T1000 (cell line): ENCODE results near the gene RXYLT1.
"Not testable (repeated sequence)": the region's sequence is repeated elsewhere in the genome, so short reads cannot be mapped to it uniquely, and the experiment has no call there.

ENCODE experiments used
- DNase-seq: peaks from one replicate; lab custom pipeline; 2025; ENCODE audit warnings: mixed read lengths; lab: John Stamatoyannopoulos, UW

Gene RXYLT1

DNA sequence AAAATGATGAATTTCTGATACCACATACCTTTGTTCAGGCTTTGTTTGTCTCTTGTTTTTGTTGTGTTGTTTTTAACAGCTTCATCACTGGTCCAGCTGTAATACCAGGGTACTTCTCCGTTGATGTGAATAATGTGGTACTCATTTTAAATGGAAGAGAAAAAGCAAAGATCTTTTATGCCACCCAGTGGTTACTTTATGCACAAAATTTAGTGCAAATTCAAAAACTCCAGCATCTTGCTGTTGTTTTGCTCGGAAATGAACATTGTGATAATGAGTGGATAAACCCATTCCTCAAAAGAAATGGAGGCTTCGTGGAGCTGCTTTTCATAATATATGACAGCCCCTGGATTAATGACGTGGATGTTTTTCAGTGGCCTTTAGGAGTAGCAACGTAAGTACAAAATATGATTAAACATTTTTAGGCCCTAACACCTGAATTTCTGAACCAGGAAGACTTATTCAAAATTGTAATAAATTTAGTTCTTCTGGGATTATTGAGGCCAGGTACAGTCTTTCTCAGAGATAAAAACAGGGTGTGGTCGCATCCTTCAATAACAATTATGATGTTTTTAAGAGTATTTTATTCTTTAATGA lies 22.4 kb downstream of the RXYLT1 start:
- DNase-seq, result no peak

- DNase-seq, result no peak
Observed at GRCh38 chr12:63804746-63805145, 25.0 kb downstream of the RXYLT1 start.

DNA sequence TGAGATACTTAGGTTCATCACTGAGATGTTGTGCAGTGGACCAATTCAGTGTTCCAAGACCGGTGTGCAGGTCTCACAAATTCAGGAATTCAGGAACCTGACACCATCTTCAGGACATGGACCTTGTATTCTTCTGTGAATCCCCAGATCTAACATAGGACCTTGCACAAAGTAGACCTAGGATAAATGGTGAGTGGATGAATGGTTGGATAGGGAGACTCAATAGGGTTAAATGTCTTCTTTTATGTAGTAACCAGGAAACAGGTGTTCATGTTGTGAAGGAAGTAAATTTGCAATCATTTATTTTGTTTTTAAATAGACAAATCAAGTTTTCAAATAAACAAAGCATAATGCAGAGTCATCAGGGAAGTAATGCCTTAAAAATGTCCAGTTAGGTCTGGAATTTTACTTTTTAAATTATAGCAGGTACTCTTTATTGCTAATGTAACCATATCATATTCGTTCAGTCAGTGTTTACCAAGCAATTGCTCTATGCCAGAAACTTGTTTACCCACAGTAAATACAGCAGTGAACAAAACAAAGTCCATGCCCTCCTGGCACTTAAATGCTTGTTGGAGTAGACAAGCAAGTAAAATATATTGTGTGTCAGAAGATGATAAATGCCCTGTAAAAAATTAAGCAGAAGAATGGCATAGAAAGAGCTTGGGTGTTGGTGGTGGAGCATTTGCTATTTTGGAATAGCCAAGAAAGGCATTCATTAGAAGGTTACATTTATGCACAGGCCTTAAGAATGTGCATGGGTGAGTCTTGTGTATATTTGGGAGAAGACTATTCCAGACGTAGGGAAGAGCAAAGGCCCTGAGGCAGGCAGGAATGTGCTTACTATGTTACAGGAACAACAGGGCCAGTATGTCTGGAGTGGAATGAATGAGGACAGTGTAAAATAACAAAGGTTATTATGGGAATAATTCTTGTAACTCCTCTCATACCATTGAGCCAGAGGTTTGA lies 26.3 kb downstream of the RXYLT1 start:
- no peak for DNase-seq

GRCh38 chr12:63808631-63809030 lies 28.9 kb downstream of the RXYLT1 start:
- no peak for DNase-seq

DNA sequence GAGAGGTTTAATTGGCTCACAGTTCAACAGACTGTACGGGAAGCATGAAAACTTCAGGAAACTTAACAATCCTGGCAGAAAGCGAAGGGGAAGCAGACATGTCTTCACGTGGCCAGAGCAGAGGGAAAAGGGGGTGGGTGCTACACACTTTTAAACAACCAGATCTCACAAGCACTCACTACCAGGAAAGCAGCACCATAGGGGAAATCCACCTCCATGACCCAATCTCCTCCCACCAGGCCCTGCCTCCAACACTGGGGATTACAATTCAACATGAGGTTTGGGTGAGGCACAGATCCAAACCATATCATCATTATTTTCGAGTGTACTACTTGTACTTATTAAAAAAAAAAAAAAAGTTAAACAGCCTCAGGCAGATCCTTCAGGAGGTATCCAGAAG lies 29.9 kb downstream of the RXYLT1 start:
- DNase-seq, result no peak

- DNase-seq, result no peak
Observed at GRCh38 chr12:63811334-63811733, 31.6 kb downstream of the RXYLT1 start.

DNA sequence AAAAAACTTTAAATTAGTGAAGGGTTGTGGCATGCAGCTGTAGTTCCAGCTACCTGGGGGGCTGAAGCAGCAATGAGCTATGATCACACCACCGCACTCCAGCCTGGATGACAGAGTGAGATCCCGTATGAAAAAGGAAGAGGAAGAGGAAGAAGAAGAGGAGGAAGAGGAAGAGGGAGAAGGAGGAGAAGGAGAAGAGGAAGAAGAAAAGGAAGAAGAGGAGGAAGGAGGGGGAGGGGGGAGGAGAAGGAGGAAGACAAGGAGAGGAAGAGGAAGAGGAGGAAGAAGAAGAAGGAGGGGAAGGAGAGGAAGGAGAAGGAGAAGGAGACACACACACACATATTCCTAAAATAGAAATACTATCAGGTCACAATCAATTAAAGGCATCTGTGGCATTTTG lies 32.0 kb downstream of the RXYLT1 start:
- DNase-seq, result no peak

DNA sequence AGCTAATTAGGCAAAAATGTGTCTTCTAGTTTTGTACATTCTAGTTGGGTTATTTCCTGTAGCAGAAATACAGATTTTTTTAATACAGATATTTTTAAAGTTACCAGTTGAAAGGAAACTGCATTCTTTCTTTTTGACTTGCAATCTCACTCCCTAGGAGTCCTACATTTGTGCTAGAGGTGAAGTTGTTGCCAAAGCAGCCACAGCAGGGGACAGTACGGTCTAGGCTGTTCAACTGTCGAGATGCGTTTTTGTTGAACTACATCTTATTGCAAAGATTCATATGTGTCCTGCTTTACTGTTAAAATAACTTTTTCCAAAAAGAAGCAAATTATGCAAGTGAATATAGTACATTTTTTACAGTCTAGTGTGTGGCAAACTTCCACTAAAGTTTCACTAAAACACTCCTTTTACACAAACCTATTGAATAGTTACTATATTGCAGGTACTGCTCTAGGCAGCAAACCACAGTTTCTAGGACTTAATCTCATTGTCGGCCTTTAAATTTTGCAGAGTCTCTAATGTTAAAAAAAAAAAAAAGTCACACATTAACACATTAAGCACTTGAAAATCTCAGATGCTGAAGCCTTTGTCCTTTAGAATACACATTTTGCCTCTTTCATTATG lies 34.5 kb downstream of the RXYLT1 start:
- no peak for DNase-seq

- no peak for DNase-seq
Observed at GRCh38 chr12:63815482-63815852, 35.8 kb downstream of the RXYLT1 start.

DNA sequence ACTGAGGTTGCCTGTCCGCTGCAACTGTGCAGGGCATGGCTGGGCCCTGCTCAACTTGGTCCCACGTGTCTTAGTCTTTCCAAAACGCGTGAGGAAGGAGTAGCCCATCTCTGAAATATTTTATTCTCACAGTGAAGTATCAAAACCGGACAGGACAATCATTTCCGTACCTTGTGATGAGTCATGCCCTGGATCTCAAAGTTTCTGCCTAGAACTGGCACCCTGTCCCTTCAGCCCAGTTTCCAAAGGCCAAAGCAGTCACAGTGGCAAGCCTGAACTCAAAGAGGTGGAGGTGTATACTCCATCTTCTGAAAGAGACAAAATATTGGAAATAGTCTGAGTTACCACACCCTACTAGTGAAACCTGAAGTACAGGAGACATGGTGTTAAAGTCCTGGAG lies 36.3 kb downstream of the RXYLT1 start:
- DNase-seq, result no peak

- no peak for DNase-seq
Observed at GRCh38 chr12:63820427-63820826, 40.7 kb downstream of the RXYLT1 start.

GRCh38 chr12:63821781-63822251 lies 42.1 kb downstream of the RXYLT1 start:
- DNase-seq, result no peak

GRCh38 chr12:63822352-63822751 lies 42.6 kb downstream of the RXYLT1 start:
- no peak for DNase-seq

GRCh38 chr12:63823040-63823439 lies 43.3 kb downstream of the RXYLT1 start:
- no peak for DNase-seq

DNA sequence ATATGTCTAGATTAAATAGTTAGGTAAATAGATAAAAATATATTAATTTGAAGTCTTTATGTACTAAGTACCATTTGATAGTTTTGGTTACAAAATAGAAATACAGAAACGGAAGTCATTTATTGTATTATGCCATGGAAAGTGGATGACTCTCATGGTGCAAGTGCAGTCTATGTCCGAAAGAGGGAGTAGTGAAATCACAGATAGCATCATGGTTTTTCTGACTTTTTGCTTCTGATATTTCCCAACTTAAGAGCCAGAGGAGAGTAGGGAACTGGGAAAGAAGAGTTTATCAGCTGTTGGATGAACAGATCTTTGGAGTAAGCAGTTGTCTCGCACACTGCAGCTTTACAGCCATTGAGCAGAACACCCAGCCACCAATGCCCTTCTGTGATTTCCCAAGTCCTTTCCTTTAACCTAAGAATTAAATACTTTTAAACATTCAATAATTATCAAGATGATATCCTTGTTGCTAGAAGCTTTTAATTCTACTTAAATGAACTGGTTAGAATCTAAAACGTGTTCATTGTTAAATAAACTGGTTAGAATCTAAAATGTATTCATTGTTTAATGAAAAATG lies 46.4 kb downstream of the RXYLT1 start:
- DNase-seq, result no peak

- no peak for DNase-seq
Observed at GRCh38 chr12:63828867-63829266, 49.2 kb downstream of the RXYLT1 start.

- DNase-seq, result no peak
Observed at GRCh38 chr12:63836046-63836445, 56.3 kb downstream of the RXYLT1 start.

DNA sequence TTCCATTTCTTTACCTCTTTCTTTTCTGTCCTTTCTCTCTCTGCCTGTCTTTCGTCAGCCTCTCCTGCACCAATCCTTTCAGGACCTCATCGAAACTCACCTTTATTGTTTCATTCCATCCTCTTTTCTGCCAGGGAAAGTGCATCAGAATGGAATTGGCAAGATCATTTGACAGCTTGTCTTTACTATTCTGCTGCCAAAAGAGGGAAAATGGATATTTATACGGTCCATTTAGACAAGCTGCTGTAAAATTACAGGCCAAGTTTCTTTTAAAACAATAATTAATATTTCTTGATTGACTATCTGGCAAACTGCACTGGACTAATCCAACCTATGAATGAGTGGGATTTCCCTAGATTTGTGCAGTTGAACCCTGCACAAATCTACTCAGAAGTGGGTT lies 57.2 kb downstream of the RXYLT1 start:
- no peak for DNase-seq

DNA sequence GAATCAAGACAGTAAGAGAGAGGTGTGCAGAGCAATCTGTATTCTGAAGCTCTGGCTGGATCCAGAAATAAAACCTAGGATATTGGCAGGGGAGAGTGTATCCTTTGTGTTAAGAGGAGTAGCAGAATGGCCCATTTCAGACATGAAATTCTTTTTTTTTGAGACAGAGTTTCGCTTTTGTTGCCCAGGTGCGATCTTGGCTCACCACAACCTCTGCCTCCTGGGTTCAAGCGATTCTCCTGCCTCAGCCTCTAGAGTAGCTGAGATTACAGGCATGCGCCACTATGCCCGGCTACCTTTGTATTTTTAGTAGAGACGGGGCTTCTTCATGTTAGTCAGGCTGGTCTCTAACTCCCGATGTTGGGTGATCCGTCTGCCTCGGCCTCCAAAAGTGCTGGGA lies 58.7 kb downstream of the RXYLT1 start:
- DNase-seq, result no peak

DNA sequence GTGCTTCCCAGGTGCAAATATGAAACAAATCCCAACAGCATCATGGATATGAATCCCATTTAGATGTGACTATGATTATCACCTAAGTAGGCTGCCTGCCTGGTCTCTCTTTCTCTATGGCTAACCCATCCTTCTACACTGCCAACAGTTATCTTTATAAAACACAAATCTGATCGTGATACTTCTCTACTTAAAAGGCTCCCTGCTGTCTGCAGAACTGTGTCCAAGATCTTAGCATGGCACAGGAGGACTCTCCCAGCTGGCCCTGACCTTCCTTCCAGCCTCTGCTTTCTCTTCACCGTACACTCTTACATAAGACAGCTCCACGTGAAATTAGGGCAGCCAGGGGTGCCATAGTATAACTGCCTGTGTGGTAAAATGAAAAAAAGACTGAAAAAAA lies 61.3 kb downstream of the RXYLT1 start:
- DNase-seq, result no peak

DNA sequence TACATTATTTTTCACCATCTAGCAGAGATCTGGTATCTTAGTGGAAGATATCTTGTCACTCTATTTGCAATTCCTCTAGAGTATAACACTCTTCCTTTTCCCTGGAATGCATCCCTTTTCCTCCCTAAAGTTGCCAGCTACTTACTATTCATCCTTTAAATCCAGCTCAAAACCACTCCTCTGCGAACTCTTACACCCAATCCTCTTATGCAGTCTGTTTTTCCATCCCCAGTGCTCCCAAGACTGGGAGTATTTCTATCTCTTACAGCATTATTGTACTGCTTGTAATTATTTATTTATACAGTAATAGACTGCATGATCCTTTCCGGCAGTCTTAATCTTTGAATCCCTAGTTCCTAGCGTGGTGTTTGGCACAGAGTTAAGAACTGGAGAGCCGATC lies 61.9 kb downstream of the RXYLT1 start:
- no peak for DNase-seq

DNA sequence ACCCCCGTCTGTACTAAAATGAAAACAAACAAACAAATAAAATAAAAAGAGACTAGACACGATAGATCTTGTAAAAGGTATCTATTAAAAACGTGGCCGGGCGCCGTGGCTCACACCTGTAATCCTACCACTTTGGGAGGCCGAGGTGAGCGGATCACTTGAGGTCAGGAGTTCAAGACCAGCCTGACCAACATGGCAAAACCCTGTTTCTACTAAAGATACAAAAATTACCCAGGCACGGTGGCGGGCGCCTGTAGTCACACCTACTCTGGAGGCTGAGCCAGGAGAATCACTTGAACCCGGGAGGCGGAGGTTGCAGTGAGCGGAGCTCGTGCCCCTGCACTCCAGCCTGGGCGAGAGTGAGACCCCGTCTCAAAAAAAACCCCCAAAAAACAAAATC lies 63.0 kb downstream of the RXYLT1 start:
- not testable (repeated sequence) for DNase-seq
